Liver (tissue), 3 donors: ENCODE data around the gene TMEM266.

Experiments
- ATF3 ChIP-seq: IDR thresholded peaks from 2 replicates; pipeline ENCODE4 v1.6.1; 2016; ENCODE audit warnings: antibody characterized with exemption
- EGR1 ChIP-seq, 2 donors: IDR thresholded peaks; 2 replicates each; pipeline ENCODE4 v1.6.1; 2016 to 2018; ENCODE audit warnings: antibody characterized with exemption in 2 of 2, low read depth in 2 of 2
- FOXA1 ChIP-seq: IDR thresholded peaks from 2 replicates; pipeline ENCODE4 v1.6.1; 2016; ENCODE audit warnings: antibody characterized with exemption
- GABPA ChIP-seq, 2 donors: IDR thresholded peaks in 1 of 2; conservative IDR thresholded peaks in 1 of 2; 2 replicates each; pipeline ENCODE4 v1.6.1; 2016; ENCODE audit warnings: antibody characterized with exemption in 2 of 2, mild to moderate bottlenecking in 1 of 2, moderate library complexity in 1 of 2
- HNF4A ChIP-seq, 2 donors: conservative IDR thresholded peaks; 2 replicates each; pipeline ENCODE4 v1.6.1; 2016; ENCODE audit warnings: antibody characterized with exemption in 2 of 2, mild to moderate bottlenecking in 2 of 2
- JUND ChIP-seq, 2 donors: IDR thresholded peaks; 2 replicates each; pipeline ENCODE4 v1.6.1; 2016; ENCODE audit warnings: antibody characterized with exemption in 2 of 2
- MAX ChIP-seq: IDR thresholded peaks from 2 replicates; pipeline ENCODE4 v1.6.1; 2016; ENCODE audit warnings: antibody characterized with exemption
- RAD21 ChIP-seq, 2 donors: IDR thresholded peaks; 2 replicates each; pipeline ENCODE4 v1.6.1; 2016; ENCODE audit warnings: antibody characterized with exemption in 2 of 2, mild to moderate bottlenecking in 2 of 2
- RXRA ChIP-seq, 2 donors: IDR thresholded peaks; 2 replicates each; pipeline ENCODE4 v1.6.1; 2017 to 2018; ENCODE audit warnings: antibody characterized with exemption in 2 of 2, mild to moderate bottlenecking in 1 of 2
- SP1 ChIP-seq: IDR thresholded peaks from 2 replicates; pipeline ENCODE4 v1.6.1; 2018; ENCODE audit warnings: antibody characterized with exemption, mild to moderate bottlenecking
- YY1 ChIP-seq: IDR thresholded peaks from 2 replicates; pipeline ENCODE4 v1.6.1; 2016; ENCODE audit warnings: antibody characterized with exemption, mild to moderate bottlenecking
- ZBTB33 ChIP-seq: IDR thresholded peaks from 2 replicates; pipeline ENCODE4 v1.6.1; 2016; ENCODE audit warnings: antibody characterized with exemption
- TF ChIP-seq, protein P1 (sequence below): fragments of 150-350 bp; IDR thresholded peaks from 2 replicates; pipeline ENCODE4 v1.5.1; 2017; ENCODE audit warnings: improper control_type of control experiment, low read depth, low read length; ENCODE audit not compliant: missing input control
- TF ChIP-seq, protein P2 (sequence below): IDR thresholded peaks from 2 replicates; pipeline ENCODE4 v1.6.1; 2016; ENCODE audit warnings: antibody characterized with exemption, mild to moderate bottlenecking
- donor health status: healthy.
- donor health status: healthy.

DNA sequence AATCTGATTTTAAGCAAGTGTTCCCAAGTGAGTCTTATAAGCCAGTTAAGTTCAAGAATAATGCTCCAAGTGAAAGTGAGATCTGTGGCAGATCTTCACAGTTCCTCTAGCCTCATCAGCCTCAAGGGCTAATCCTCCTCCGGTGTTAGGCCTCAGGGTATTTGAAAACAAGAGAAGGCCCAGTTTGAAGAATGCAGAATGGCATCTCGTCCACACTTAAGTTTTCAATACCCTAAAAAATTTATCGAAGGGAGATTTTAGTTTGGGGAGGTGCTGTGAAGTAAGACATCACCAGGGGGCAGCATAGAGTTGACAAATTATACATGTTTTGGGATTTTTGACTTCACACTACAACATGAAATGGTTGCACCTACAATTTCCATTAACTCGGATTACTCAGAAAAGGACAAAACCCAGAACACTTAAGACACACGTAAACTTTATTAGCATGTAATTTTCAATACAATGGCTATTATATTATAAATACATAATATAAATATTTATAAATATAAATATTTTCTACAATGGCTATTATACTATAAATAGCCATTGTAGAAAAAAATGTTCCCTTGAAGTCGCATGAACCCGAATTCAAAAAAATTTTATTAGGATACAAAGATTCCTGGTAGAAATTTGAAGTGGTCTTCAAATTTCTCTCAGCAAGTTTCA is 2.3 kb upstream of the TMEM266 start:
- TF ChIP-seq, protein P1, sequence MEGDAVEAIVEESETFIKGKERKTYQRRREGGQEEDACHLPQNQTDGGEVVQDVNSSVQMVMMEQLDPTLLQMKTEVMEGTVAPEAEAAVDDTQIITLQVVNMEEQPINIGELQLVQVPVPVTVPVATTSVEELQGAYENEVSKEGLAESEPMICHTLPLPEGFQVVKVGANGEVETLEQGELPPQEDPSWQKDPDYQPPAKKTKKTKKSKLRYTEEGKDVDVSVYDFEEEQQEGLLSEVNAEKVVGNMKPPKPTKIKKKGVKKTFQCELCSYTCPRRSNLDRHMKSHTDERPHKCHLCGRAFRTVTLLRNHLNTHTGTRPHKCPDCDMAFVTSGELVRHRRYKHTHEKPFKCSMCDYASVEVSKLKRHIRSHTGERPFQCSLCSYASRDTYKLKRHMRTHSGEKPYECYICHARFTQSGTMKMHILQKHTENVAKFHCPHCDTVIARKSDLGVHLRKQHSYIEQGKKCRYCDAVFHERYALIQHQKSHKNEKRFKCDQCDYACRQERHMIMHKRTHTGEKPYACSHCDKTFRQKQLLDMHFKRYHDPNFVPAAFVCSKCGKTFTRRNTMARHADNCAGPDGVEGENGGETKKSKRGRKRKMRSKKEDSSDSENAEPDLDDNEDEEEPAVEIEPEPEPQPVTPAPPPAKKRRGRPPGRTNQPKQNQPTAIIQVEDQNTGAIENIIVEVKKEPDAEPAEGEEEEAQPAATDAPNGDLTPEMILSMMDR: peak; percentile 79
- TF ChIP-seq, protein P2, sequence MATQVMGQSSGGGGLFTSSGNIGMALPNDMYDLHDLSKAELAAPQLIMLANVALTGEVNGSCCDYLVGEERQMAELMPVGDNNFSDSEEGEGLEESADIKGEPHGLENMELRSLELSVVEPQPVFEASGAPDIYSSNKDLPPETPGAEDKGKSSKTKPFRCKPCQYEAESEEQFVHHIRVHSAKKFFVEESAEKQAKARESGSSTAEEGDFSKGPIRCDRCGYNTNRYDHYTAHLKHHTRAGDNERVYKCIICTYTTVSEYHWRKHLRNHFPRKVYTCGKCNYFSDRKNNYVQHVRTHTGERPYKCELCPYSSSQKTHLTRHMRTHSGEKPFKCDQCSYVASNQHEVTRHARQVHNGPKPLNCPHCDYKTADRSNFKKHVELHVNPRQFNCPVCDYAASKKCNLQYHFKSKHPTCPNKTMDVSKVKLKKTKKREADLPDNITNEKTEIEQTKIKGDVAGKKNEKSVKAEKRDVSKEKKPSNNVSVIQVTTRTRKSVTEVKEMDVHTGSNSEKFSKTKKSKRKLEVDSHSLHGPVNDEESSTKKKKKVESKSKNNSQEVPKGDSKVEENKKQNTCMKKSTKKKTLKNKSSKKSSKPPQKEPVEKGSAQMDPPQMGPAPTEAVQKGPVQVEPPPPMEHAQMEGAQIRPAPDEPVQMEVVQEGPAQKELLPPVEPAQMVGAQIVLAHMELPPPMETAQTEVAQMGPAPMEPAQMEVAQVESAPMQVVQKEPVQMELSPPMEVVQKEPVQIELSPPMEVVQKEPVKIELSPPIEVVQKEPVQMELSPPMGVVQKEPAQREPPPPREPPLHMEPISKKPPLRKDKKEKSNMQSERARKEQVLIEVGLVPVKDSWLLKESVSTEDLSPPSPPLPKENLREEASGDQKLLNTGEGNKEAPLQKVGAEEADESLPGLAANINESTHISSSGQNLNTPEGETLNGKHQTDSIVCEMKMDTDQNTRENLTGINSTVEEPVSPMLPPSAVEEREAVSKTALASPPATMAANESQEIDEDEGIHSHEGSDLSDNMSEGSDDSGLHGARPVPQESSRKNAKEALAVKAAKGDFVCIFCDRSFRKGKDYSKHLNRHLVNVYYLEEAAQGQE: no peak
- TF ChIP-seq GABPA (IDR thresholded peaks at IDR 0.05 in 1 of 2, conservative IDR thresholded peaks at IDR 0.05 in 1 of 2) (no peak), SP1 (no peak), MAX (no peak), RXRA (IDR thresholded peaks at IDR 0.05) (no peak), YY1 (no peak), RAD21 (IDR thresholded peaks at IDR 0.05) (peak; percentile 72 to 79), HNF4A (conservative IDR thresholded peaks at IDR 0.05) (no peak), JUND (IDR thresholded peaks at IDR 0.05) (no peak), ATF3 (no peak), EGR1 (IDR thresholded peaks at IDR 0.05; ENCODE audit: low read depth in 2 of 2) (no peak), FOXA1 (no peak), ZBTB33 (no peak)
